C4-2B (cell line): ENCODE results near the gene IGSF11.

ENCODE experiments used
- CTCF ChIP-seq: fragments of 450-650 bp; conservative IDR thresholded peaks from 2 replicates; pipeline ENCODE4 v1.5.1; 2017; ENCODE audit warnings: mild to moderate bottlenecking
- ZFX ChIP-seq: fragments of 450-650 bp; IDR thresholded peaks from 2 replicates; pipeline ENCODE4 v1.6.1; 2017

GRCh38 chr3:118966700-118967099 lies 67.9 kb downstream of the IGSF11 start:
- TF ChIP-seq CTCF = no peak
- TF ChIP-seq ZFX = no peak
